ENCODE results near the gene SRCIN1.
"Not testable (repeated sequence)": the region's sequence is repeated elsewhere in the genome, so short reads cannot be mapped to it uniquely, and the experiment has no call there.

SRCIN1 gene

DNA sequence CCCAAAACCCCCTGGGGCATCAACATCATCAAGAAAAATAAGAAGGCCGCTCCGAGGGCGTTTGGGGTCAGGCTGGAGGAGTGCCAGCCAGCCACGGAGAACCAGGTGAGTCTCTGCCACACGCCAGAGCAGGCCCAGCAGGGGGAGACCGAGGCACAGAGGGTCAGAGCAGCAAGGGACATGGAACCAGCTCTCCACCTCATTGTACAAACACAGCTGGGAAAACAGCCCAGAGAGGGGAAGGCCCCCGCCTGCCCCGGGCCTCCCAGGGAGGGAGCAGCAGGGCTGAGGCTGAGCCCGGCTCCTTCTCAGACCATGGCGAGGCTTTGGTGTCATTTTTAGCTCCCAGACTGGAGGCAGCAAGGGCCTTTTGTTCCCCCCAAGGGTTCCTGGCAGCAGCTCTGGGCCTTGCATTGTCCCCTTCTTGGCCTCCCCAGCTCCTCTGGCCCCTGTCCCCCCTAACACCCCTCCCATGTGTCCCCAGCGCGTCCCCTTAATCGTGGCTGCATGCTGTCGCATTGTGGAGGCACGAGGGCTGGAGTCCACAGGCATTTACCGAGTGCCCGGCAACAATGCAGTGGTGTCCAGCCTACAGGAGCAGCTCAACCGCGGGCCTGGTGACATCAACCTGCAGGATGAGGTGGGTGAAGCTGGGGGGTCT lies 123.6 kb downstream of the SRCIN1 start:
- DNase-seq (ENCODE audit: low spot score) = not testable (repeated sequence)

Measured in AG20443 (cell line).